Gastroesophageal sphincter (tissue), 4 donors: ENCODE data around the gene SHC2. TPM values are rescaled to one million over a fixed set of nuclear protein-coding genes. Genes with fewer than 3 reads are reported as not detected.

Experiments
- ATAC-seq: fragments of 150-250 bp; one replicate; pipeline ENCODE4 v1.9.1; 2016; ENCODE audit warnings: mild to moderate bottlenecking, moderate library complexity
- H3K27ac ChIP-seq, 4 donors: fragments of 200-600 bp; sonication (generic) in 3 of 4; 1 replicate in 3 of 4; 2 replicates in 1 of 4; pipeline ENCODE4 v1.5.1; 2016 to 2019
- H3K27me3 ChIP-seq: fragments of 200-600 bp; sonication (generic); one replicate; pipeline ENCODE4 v1.5.1; 2019
- H3K36me3 ChIP-seq, 2 donors: fragments of 200-600 bp; sonication (generic); one replicate each; pipeline ENCODE4 v1.5.1; 2019; ENCODE audit warnings: control low read depth in 1 of 2
- H3K4me1 ChIP-seq, 3 donors: fragments of 200-600 bp; sonication (generic); 1 replicate in 2 of 3; 2 replicates in 1 of 3; pipeline ENCODE4 v1.5.1; 2016 to 2019; ENCODE audit warnings: control low read depth in 2 of 3
- H3K4me3 ChIP-seq, 2 donors: fragments of 200-600 bp; sonication (generic); one replicate each; pipeline ENCODE4 v1.5.1; 2019; ENCODE audit warnings: mild to moderate bottlenecking in 1 of 2, moderate library complexity in 1 of 2
- H3K9me3 ChIP-seq, 3 donors: fragments of 200-600 bp; sonication (generic); one replicate each; pipeline ENCODE4 v1.5.1; 2017 to 2019; ENCODE audit warnings: control low read depth in 2 of 3
- CTCF ChIP-seq, 4 experiments: fragments of 200-600 bp in 2 of 4; fragments of 450-650 bp in 2 of 4; sonication (generic) in 1 of 4; IDR thresholded peaks; one replicate each; pipeline ENCODE4 v1.5.1; 2017 to 2019; ENCODE audit warnings: antibody characterized with exemption in 4 of 4, mild to moderate bottlenecking in 2 of 4, moderate library complexity in 2 of 4
- EP300 ChIP-seq: sonication (generic); formaldehyde crosslinking; IDR thresholded peaks from one replicate; pipeline ENCODE4 v1.6.1; 2017; ENCODE audit warnings: antibody characterized with exemption, mild to moderate bottlenecking
- POLR2A ChIP-seq, 2 donors: fragments of 450-650 bp; IDR thresholded peaks; one replicate each; pipeline ENCODE4 v1.6.1; 2017; ENCODE audit warnings: antibody characterized with exemption in 2 of 2, mild to moderate bottlenecking in 2 of 2, moderate library complexity in 1 of 2
- POLR2AphosphoS5 ChIP-seq: sonication (generic); formaldehyde crosslinking; IDR thresholded peaks from one replicate; pipeline ENCODE4 v1.6.1; 2017; ENCODE audit warnings: antibody characterized with exemption
- WGBS, 2 donors: methylation state at CpG; one replicate each; pipeline ENCODE4 v1.1.5; 2018; ENCODE audit warnings: low coverage in 1 of 2; 5-methylcytosine and 5-hydroxymethylcytosine counted together
- total RNA-seq, 4 donors: library from RNA; depleted of rRNA; stranded (reverse); fragments of >200 nt; gene quantifications; one replicate each; pipeline ENCODE4 v1.1.0, GENCODE V29; 2016

SHC2 gene
- total RNA-seq, 4 donors from 2014 or later: 14.7 to 24.6 (median 20.4) TPM

- no peak for ATAC-seq
- TF ChIP-seq POLR2AphosphoS5: no peak
- TF ChIP-seq EP300: no peak
- no peak for TF ChIP-seq CTCF (IDR thresholded peaks at IDR 0.05)
- Histone ChIP-seq H3K27me3 (peaks cover 11% of the 10 kb centered on the region), H3K36me3 (peaks cover 0 to 26% of the 10 kb centered on the region in 2 donors), H3K4me1 (no peaks in the 10 kb centered on the region), H3K27ac (no peak overlapping the region), H3K4me3 (no peak overlapping the region), H3K9me3 (no peaks in the 10 kb centered on the region)
- 61 to 100% methylated on average over 1 to 6 of the region's 48 CpGs for WGBS, 2 donors
These were observed 20.2 kb downstream of the SHC2 start for GRCh38 chr19:440391-441212.

- TF ChIP-seq CTCF (IDR thresholded peaks at IDR 0.05): no peak
- no peak for TF ChIP-seq EP300
- TF ChIP-seq POLR2A (IDR thresholded peaks at IDR 0.05): no peak
- TF ChIP-seq POLR2AphosphoS5: no peak
- 44 to 100% methylated on average over 2 to 3 of the region's 27 CpGs for WGBS, 2 donors
These were observed 21.5 kb downstream of the SHC2 start for GRCh38 chr19:439167-439900.

GRCh38 chr19:438416-438958 is 22.3 kb downstream of the SHC2 start:
- Histone ChIP-seq H3K27ac (no peak overlapping the region), H3K4me3 (no peak overlapping the region), H3K27me3 (peaks cover 11% of the 10 kb centered on the region), H3K36me3 (peaks cover 0 to 32% of the 10 kb centered on the region in 2 donors), H3K4me1 (no peaks in the 10 kb centered on the region), H3K9me3 (no peaks in the 10 kb centered on the region)
- TF ChIP-seq EP300 (no peak), CTCF (IDR thresholded peaks at IDR 0.05) (no peak), POLR2A (IDR thresholded peaks at IDR 0.05) (no peak), POLR2AphosphoS5 (no peak)
- no peak for ATAC-seq
- no CpG with 5 or more reads among the region's 29 CpGs for WGBS, 2 donors

More at GRCh38 chr19:439167-439900, 21.5 kb downstream of the SHC2 start:
- Histone ChIP-seq H3K9me3 (no peaks in the 10 kb centered on the region), H3K4me3 (no peak overlapping the region), H3K27me3 (peaks cover 11% of the 10 kb centered on the region), H3K27ac (no peak overlapping the region), H3K36me3 (peaks cover 0 to 28% of the 10 kb centered on the region in 2 donors), H3K4me1 (no peaks in the 10 kb centered on the region)
- no peak for ATAC-seq

GRCh38 chr19:437041-437440 is 23.8 kb downstream of the SHC2 start:
- TF ChIP-seq EP300 (no peak), POLR2A (IDR thresholded peaks at IDR 0.05) (no peak), POLR2AphosphoS5 (no peak), CTCF (IDR thresholded peaks at IDR 0.05) (no peak)
- Histone ChIP-seq H3K27ac (no peak overlapping the region), H3K27me3 (peaks cover 11% of the 10 kb centered on the region), H3K4me3 (no peak overlapping the region), H3K4me1 (no peaks in the 10 kb centered on the region), H3K9me3 (no peaks in the 10 kb centered on the region), H3K36me3 (peaks cover 0 to 32% of the 10 kb centered on the region in 2 donors)
- ATAC-seq: no peak
- WGBS, 2 donors: 83 to 89% methylated on average over 21 to 22 of the region's 22 CpGs
